ENCODE results near the gene INPP1.
"Not testable (repeated sequence)": the region's sequence is repeated elsewhere in the genome, so short reads cannot be mapped to it uniquely, and the experiment has no call there.

The INPP1 gene

DNA sequence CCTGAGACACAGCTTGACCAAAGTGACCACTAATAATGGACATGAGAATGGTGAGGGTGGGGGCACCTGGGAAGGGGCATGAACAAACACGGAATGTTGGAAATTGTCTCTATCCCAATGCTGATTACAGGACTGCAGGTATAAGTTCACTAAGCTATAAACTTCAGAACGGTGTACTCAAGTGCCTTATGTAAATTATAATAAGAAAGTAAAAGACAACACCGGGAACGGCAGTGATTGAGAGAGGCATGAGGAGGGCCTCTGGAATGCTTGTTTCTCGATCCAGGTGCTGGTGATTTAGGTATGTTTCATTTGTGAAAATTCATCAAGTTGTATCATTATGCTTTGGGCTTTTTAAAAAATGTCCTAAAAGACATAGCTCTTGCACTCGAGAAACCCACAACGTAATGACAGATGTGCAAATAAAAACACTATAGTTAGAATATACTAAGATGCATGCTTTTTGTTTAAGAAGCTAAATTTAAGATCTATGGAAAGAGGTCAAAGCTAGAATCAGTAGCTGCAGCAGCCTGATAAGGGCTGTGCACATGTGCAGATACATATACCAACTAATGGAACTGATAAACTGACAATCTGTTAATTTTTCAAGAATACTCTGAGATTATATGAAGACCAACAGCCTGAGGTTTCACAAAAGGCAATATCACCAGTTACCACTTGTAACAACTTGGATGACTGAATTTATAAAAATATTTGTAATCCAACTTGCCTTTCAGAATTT, 31.3 kb upstream of the INPP1 start:
- no peak overlapping the region for H3K27ac ChIP-seq
- TF ChIP-seq CTCF (conservative IDR thresholded peaks at IDR 0.05) (no peak), ZFX (IDR thresholded peaks at IDR 0.05) (no peak)

- not testable (repeated sequence) for H3K27ac ChIP-seq
Measured at GRCh38 chr2:190312635-190313025, 30.8 kb upstream of the INPP1 start.

DNA sequence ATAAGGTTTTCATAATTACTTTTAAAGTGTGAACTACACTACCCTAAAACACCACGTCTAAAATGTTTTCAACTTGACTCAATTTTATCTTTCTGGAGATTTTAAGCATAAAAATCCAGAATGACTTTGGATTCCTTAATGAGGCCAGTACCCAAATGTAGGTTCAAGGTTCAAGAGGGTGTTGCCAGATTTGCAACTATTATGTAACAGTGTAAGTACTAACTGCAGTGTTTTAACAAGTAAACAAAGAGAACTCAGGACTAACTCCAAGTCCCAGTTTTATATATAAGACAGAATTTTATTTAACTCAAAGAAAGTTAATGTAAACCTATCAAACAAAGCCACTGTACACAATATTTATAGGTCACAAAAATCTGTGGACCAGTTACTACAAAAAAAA, 29.5 kb upstream of the INPP1 start:
- no peak overlapping the region for H3K27ac ChIP-seq
- TF ChIP-seq CTCF (conservative IDR thresholded peaks at IDR 0.05) (no peak), ZFX (IDR thresholded peaks at IDR 0.05) (no peak)

DNA sequence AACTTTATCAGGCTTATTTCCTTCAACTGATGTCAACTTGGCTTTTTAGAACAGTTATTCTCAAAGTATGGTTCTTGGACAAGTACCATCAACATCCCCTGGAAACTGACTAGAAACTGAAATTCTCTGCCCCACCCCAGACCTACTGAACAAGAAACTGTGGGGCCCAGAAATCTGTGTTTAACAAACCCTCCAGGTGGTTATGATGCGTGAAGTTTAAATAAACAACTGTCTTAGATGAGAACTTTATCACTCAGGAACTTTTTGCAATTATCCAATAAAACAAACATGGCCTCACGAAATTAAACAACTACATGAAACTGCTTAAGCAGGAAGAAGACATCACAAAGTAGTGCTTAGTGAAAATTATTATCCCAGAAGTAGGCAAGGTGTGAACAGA, 28.1 kb upstream of the INPP1 start:
- no peak overlapping the region for H3K27ac ChIP-seq
- TF ChIP-seq ZFX (IDR thresholded peaks at IDR 0.05) (no peak), CTCF (conservative IDR thresholded peaks at IDR 0.05) (no peak)

- peak overlapping the region; percentile 73; the same call in 1 of the 2 replicates for H3K27ac ChIP-seq
- TF ChIP-seq ZFX (IDR thresholded peaks at IDR 0.05) (no peak), CTCF (conservative IDR thresholded peaks at IDR 0.05) (no peak)
Measured at GRCh38 chr2:190318514-190318913, 24.9 kb upstream of the INPP1 start.

- peak overlapping the region; percentile 73 for H3K27ac ChIP-seq
- TF ChIP-seq ZFX (IDR thresholded peaks at IDR 0.05), result no peak
Measured at GRCh38 chr2:190318931-190319554, 24.3 kb upstream of the INPP1 start.

DNA sequence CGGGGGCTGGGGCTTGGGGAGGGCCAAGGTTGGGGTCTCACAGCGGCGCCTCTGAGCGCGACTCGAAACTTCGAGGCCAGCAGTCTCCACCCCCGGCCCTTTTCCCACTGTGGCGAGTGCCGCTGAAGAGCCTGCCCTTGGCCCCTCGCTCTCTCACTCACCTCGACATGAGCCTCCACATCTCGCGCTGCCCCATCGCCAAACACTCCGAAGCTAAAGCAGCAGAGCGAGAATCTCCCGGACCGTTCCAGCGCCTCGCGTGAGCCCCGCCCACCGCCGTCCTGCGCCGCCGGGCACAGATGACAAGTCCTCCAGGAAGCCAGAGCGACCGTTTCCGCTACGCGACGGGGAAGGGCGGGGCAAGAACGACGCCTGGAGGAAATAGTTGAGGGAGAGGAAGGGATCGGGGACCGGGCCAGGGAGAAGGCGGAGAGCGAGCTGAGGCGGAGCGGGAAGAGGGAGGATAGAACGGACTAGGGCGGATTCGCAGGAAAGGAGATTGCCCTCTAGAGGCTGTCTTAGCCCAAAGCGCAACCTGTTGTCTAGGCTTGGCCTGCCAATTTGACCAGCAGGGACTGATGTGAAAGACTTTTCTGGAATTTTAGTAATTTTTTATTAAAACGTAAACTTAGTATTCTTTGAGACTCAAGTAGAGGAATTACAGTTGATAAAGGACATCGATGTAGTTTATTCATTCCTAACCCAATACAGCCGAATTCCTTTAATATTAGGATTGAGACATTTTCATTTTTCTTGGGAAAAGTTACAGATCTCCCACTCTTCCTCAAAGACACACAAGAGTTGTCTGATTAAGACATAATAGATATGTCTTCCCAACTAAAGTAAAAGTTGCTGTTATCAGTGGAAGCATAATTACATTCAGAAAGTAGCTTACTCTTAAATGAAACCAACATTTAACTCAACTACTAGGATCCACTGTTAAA, 23.6 kb upstream of the INPP1 start, which contains the start of gene HIBCH:
TSS of gene HIBCH (minus strand) at position 272 of the 944 bp plus-strand sequence. CDS start at position 196, 76 bp downstream.
- TF ChIP-seq ZFX (IDR thresholded peaks at IDR 0.05) (no peak), CTCF (conservative IDR thresholded peaks at IDR 0.05) (peak; percentile 91)
- H3K27ac ChIP-seq, result peak within 1 kb of the TSS; percentile 73

- TF ChIP-seq ZFX (IDR thresholded peaks at IDR 0.05) (no peak), CTCF (conservative IDR thresholded peaks at IDR 0.05) (no peak)
- H3K27ac ChIP-seq, result no peak overlapping the region
Measured at GRCh38 chr2:190320696-190321095, 22.7 kb upstream of the INPP1 start.

Data from C4-2B (cell line).